NCI-H146 treated with DMSO at 0.1 percent for 48 hours (cell line): ENCODE data around the gene PRKCB.
"Not testable (repeated sequence)": the region's sequence is repeated elsewhere in the genome, so short reads cannot be mapped to it uniquely, and the experiment has no call there.

ENCODE experiments used
- DNase-seq: peaks from one replicate; lab custom pipeline; 2025; ENCODE audit not compliant: unreplicated experiment; lab: John Stamatoyannopoulos, UW

PRKCB gene

DNA sequence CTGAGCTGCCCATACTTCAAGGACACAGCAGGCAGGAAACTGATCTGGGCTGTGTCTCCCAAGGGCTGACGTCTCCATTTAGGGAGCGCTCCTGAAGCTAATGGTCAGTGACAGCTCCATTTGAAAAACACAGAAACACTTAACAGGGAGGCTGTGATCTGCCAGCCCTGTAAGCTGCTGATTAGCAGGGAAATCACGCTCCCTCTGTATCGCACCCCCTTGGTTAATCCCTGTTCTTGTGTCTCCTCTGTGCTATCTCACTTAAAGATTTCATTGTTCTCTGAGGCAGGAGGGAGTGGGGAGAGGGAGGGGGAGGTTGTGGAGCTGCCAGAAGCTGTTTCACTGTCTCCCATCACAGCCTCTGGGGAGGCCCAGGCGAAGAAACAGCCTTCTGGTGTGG lies 372.9 kb downstream of the PRKCB start:
- DNase-seq: no peak

- DNase-seq: no peak
Observed at GRCh38 chr16:24214992-24215391, 379.2 kb downstream of the PRKCB start.

DNA sequence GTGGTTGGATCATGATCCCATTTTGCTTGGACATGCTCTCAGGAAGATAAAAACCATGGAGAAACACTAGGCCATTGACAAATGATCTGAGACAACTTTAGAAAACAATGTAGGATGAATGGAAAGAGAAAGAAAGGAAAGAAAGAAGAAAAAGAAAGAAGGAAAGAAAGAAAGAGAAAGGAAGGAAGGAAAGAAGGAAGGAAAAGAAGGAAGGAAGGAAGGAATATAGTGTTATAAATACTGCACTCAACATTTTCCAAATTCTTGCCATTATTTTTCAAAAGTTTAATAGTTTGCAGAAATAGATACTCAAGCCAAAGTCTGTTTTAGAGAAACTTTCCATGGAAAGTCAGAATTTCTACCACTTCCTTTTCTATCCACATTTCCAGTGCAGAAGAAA lies 381.2 kb downstream of the PRKCB start:
- DNase-seq: no peak

DNA sequence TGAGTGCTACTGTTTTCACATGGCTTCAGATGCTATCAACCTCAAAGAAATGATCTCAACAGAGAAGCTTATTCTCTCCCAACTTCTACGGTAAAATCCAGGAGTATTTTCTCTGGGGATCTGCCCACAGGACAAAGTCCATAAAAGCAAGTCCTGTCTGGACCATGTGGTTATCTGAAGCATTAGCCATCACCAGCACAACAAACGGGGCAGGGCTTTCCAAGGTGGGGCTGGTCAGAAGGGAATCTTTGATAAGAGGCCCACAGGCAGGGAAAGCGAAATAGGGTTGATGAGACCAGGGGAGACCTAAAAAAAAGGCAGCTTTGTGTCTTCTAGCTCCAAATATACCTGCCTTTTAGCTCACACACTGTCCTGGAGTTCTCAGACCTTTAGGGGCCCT lies 381.7 kb downstream of the PRKCB start:
- DNase-seq: no peak

- DNase-seq: no peak
Observed at GRCh38 chr16:24218299-24218698, 382.5 kb downstream of the PRKCB start.

DNA sequence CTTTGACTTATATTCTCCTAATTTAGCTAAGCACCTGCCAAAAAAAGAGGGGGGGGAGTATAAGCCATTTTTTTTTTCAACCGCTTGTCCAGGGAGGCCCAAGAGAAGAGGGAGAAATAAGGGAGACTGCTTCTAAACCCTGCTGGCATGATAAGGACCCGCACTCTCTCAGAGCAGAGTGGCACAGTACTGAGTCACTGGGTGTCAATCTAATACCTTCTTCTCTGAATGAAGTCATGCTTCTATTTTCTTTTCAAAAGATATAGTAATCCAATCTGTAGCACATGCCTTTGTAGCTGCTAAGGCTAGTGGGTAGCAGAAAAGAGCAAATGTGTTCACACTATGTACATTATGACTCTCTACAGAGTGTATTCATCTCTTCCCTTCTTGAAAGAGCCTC lies 385.4 kb downstream of the PRKCB start:
- no peak for DNase-seq

- no peak for DNase-seq
Observed at GRCh38 chr16:24228514-24228913, 392.7 kb downstream of the PRKCB start.

GRCh38 chr16:24232936-24233335 lies 397.2 kb downstream of the PRKCB start:
- no peak for DNase-seq

DNA sequence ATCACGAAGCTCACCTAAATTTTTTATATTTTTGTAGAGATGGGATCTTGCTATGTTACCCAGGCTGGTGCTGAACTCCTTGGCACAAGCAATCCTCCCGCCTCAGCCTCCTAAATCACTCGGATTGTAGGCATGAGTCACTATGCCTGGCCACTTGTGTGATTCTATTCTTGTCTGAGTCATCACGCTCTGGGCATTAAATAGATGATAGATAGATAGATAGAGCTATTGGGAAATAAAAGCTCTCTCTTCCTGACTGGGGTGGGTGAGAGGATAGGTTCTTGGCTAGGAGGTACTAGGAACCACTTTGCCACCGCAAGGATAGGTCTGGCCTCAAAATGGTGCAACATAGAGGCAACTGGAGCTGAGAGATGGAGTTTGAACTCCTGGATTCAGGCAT lies 399.0 kb downstream of the PRKCB start:
- DNase-seq: no peak

- DNase-seq: no peak
Observed at GRCh38 chr16:24235806-24236205, 400.0 kb downstream of the PRKCB start.

GRCh38 chr16:24238846-24239245 lies 403.1 kb downstream of the PRKCB start:
- not testable (repeated sequence) for DNase-seq

DNA sequence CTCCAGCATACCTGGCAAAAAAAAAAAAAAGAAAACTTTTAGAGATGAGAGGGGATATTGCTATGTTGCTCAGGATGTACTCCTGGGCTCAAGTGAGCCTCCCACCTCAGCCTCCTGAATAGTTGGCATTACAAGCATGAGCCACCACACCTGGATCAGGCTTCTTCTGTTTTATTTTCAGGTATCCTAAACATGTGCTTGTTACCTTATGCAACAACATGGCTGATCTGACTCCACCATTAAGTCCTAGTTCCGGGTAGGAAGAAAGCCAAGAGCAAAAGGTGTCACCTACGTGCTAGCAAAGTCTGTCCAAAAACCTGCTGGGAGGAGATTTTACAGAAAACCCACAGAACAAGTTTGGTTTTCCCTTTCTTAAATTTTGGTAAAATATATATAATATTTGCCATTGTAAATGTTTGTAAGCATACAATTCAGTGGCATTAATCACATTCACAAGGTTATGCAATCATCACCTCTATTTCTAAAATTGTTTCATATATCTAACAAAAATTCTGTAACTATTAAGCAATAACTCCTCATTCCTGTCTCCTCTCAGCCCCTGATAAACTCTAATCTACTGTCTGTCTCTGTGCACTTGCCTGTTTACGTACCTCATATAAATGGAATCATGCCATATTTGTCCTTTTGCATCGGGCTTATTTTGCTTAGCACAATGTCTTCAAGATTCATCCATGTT lies 411.3 kb downstream of the PRKCB start:
- no peak for DNase-seq

DNA sequence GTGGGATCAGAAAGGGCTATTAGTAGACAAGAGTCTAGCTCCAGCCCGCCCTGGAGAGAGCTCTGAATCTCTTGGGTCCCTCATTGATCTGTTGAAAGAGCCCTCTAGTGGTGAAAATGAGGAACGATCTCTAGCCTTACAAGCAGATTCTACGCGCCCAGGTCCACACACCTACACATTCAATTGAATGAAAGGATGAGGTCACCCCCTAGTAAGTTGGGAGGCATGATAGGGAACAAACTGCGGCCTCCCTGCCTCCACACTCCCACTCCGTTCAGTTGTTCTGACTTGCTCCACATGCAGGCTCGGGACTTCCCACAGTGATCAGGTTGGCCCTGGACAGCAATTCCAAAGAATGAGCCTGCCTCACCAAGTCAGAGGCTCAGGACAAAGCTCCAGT lies 417.4 kb downstream of the PRKCB start:
- DNase-seq: peak; percentile 54

GRCh38 chr16:24255456-24256371 lies 419.9 kb downstream of the PRKCB start, which contains the start of gene CACNG3:
Gene CACNG3, plus strand, starts transcription at chr16:24256335. Its CDS starts 420 bp downstream, at chr16:24256755.
- DNase-seq: no peak

DNA sequence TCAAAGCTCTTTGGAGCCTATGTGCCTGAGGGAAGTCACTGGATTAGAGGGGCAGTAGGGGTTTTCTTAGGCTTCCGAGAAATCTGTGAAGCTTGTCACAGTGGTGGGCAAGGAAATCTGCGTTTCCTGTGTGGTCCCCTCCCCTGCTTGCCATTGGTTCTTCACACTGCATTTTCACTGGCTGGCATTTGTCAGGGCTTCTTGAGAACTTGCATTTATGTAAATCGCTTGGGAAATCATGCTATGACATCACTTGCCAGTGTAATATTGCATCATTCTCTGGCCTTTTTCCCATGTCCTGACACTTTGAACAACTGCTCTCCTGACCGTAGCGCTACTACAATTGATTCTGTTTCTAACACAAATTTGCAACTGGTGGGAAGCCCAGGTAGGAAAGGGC lies 422.2 kb downstream of the PRKCB start:
- no peak for DNase-seq

- DNase-seq: no peak
Observed at GRCh38 chr16:24258791-24259190, 423.0 kb downstream of the PRKCB start.

DNA sequence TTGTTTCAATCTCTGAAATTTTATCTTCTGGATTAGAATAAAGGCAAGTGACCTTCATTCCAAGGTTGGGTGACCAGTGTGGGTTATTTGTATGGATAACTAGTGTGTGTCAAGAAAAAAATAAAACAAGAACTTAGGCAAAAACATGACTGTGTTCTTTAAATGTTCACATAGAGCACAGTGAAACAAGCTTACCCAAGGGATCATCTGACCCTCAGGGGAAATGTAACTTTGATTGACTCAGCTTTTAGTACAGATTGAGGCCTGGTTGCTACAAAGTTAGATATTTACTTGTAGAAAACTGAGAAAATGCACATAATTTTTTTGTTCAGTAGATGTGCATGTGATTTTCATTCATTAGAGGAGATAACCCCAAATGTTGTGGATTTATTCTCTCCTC lies 427.0 kb downstream of the PRKCB start:
- no peak for DNase-seq
